HG03565 (cell line): ENCODE results near the gene KRT79.
"Not testable (repeated sequence)": the region's sequence is repeated elsewhere in the genome, so short reads cannot be mapped to it uniquely, and the experiment has no call there.

Experiments
- ATAC-seq: cut with Tn5 transposase; IDR thresholded peaks from one replicate; pipeline ENCODE4 v1.9.1; 2021; ENCODE audit warnings: mild to moderate bottlenecking, moderate library complexity; ENCODE audit not compliant: unreplicated experiment

The KRT79 gene

DNA sequence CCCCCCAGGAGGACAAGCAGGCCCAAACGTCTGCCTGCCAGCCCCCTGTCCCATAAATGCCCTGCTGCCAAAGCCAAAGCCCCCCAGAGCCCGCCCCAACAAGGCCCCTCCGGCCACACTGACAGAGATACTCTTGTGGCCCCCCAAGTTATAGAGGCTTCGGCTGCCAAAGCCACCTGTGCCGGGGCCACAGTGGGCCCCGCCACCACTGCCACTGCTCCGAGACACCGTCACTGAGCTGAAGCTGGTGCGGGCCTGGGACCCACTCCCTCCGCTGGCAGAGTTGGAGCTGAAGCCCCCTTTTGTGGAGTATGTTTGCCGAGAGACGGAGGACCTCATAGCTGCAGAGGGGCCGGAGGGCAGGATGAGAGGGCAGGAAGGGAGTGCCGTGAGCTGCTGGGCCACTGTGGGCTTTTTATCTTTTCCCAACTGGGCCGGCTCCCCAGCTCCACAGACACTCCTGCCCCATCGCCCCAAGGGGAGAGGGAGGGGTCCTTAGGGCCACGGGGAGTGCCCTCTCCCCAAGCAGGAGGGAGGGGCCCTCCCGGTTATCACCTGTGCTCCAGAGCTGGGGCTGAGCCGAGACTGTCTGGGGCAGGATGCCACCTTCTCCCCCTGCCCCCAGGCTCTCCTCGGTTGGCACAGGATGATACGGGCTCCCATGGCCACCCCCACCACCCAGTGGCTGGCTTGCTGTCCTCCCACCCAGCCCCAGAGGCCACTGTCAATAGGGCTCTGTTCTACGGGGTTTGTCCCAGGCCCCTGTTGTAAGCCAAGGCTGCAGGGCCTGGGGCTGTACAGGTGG is at the start of gene KRT79:
Gene KRT79, minus strand, starts transcription at position 390 of the 805 bp plus-strand sequence. Its CDS starts 51 bp downstream, at position 339.
- ATAC-seq, result no peak

- not testable (repeated sequence) for ATAC-seq
These were observed 46.4 kb upstream of the KRT79 start for GRCh38 chr12:52880499-52880898.

DNA sequence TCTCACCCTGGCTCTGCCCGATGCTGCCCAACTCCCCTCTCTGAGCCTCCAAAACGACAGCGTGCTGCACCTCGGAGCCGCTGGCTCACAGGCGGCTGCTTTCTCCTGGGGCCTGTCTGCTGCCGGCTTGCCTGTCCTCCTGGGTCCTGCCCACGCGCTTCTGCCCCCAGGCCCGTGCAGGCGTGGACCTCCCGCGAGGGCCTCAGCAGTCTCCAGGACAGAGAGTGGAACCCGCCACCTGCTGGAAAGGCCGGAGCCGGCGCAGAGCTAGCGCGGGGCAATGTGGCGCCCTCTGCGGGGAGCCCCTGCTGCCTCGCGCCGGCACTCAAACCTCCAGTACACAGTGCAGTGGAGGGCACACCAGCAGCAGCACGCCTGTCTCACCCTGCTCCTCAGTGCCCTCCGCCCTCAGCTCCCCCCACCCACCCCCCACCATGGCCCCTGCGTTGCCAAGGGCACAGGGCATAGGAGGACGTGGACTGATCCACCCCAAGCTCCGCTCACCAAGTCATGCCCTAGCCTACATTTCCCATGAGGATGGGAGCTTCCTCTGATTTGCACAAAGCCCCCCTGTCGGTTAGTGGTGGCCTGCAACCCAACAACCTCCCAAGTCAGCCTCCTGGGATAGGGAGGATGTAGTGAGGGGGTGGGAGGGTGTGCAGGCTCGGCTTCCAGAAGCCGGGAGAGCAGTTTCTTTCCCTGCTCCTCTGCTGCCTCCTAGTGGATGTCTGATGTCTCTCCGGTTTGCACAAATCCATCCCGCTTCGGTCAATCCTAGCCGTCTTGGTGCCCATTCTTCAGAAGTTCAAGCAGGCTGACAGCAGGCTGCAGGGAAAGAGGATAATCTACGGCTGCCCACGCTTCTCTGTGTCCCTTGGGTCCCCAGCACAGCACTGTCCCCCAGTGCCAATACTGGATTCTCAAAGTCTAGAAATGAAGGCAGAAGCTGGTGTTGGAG is 45.6 kb upstream of the KRT79 start:
- no peak for ATAC-seq

- ATAC-seq, result no peak
These were observed 44.6 kb upstream of the KRT79 start for GRCh38 chr12:52878507-52879393.

GRCh38 chr12:52877242-52877641 is 43.1 kb upstream of the KRT79 start:
- ATAC-seq, result no peak

DNA sequence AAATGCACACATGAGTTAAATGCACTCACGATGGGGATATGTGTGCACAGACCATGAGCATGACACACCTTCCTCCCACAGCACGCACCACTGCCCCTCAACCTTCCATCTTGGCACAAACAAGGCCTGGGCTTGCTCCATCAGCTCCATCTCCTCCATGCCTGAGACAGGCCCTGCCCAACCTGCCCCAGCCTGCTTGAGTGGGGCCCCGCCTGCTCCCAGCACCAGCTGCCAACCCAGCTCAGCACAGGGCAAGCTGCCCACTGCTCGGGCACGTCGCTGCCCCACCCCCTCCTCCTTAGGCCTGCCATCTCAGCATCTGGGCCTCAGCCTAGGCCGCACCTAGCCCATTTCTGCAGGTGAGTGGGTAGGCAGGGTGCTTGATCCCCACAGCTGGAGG is 42.3 kb upstream of the KRT79 start:
- no peak for ATAC-seq

DNA sequence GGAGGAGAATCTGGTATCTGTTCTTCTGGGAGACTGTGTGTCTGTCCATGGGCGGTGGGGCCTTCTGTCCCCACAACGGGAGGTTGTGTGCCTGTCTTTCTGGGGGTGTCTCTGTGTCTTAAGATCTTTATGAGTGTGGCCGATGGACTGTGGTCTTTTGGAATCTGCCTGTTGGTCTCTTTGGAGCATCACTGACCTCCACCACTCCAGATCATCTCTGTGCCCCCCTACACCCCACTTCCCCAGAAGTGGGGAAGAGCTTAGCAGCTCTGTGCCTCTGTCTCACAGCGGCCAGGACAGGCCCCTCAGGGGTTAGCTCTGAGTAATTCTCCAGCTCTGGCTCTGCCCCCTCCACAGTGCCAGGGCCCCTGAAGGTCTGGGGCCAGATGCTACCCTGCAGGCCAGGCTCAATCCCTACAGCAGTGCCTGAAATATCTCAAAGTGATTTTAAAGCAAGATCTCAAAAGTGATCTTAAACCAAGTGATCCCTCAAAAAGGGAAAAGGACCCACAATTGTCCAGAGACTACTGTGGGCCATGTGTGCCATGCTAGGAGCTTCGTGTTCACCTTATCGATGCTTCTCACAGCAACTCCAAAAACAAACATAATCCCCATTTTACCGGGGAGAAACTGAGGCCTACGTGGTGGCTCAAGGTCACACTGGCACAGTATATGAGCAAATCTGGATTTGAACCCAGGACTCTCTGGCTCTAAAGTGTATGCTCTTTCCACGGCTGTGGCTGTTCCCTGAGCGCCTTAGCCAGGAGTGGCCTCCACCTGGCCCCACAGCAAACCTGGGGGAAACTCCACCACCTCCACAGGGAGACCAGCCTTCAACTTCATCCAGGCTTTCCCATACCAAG is 40.7 kb upstream of the KRT79 start:
- no peak for ATAC-seq

DNA sequence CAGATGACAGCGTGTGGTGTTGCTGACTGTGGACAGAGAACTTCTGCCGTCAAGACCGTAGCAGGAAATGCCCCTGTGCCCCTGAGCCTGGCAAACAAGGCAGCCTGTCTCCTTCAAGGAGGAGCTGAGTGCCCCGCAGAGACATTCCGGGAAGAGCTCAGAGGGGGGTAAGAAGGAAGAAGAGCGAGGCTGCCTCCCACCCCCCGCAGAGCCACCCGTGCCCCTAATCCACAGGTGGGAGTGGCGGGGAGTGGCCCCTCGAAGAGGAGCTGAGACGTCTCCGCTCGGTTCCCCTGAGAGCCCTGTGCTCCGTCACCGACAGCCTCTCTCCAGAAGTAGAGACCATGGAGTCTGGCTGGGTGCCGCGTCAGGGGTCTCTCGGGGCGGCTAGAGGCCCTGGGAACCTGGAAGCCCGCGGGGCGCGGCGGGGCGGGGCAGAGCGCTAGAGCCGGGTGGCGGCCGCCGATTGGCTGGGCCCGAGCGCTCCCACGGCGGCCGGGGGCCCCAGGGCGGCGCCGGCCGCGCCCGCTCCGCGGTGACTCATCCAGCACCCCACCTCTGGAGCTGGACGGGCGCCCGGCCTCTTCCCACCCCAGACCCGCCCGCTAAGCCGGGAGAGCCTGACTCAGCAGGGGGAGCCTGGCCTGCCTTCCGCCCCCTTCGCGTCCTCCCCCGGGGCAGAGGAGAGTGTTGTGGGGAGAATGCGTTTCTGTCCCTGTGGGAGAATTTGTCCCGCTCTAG is 39.9 kb upstream of the KRT79 start:
- no peak for ATAC-seq

DNA sequence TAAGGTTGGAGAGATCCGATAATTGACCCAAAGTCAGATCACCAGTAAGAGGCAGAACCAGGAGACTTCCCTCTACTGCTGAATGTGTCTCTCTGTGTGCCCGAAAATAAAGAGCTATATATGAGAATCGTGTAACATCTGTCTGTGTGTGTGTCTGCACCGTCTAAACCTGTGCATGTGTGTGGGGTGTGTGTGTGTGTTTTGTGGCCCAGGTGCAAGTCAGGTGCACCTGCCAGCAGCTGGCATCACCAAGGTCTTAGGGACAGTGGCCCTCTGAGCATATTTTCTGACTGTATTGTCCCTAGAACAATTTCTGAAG is 39.4 kb upstream of the KRT79 start:
- ATAC-seq, result no peak

GRCh38 chr12:52872644-52873389 is 38.7 kb upstream of the KRT79 start:
- ATAC-seq, result no peak

- ATAC-seq, result no peak
These were observed 37.4 kb upstream of the KRT79 start for GRCh38 chr12:52871291-52872039.

- no peak for ATAC-seq
These were observed 36.5 kb upstream of the KRT79 start for GRCh38 chr12:52870361-52871290.

- ATAC-seq, result no peak
These were observed 33.5 kb upstream of the KRT79 start for GRCh38 chr12:52867642-52868041.

DNA sequence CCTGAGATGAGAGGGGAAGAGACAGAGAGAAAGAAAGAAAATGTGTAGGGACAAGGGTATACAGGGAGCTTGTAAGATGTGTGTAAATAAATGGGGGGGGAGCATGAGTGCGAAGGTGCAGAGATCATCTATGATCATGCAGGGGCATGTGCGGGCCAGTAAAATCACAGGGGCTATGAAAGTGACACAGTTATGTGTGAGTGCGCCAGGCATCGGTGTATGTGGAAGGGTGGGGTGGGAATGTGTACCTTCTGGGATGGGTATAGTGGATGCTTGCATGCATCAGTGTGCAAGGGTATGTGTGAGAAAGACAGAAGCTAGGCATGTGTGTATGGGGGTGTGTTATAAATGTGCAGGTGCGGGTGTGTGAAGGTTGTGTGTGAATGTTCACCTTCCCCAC is 33.0 kb upstream of the KRT79 start:
- no peak for ATAC-seq

DNA sequence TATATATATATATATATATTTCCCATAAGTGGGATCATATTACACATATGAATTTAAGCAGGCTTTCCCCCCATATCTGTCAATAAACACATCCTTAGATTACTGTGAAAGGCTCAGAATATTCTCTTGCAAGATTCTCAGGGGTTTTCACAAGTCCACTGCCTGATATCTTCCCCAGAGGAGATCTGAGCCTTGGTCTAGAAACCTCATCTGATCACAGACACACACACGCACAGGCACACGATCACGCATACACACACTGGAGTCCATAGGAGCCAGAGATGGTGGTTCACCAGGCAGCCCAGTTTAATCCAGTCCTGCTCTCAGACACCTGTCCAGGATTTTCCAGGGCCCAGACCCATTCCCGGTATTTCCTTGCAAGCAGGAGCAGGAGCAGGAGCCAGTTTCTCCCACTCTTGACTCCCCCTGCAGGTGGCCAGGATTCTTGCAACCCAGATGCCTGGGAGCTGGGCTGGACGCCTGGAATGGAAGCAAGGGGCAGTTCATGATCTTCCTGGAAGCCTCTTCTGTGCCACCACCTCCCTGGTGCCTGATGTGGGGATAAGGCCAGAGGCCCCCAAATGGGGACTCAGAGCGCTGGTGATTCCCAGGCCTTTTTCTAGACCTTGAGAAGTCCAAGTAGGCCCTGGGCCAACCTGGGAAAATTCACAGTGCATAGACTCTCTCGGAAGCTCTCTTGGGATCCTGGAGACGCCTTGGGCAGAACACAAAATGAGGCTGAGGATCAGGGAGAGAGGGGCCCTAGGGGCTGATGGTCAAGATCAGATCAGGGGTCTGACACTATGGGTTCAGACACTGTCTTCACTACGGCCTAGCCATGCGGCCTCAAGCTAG is 31.2 kb upstream of the KRT79 start:
- no peak for ATAC-seq

- no peak for ATAC-seq
These were observed 27.9 kb upstream of the KRT79 start for GRCh38 chr12:52862023-52862422.
